SK-N-SH (cell line): Measurements from ENCODE around the gene ARPC4.

Experiments
- IRF3 ChIP-seq: fragments of 150-350 bp; IDR thresholded peaks from 2 replicates; pipeline ENCODE4 v1.6.1; 2016; ENCODE audit warnings: mild to moderate bottlenecking, low read depth, low read length
- USF2 ChIP-seq: fragments of 150-350 bp; IDR thresholded peaks from 2 replicates; pipeline ENCODE4 v1.6.1; 2017; ENCODE audit warnings: antibody characterized with exemption, low read length, low read depth, borderline replicate concordance
- YY1 ChIP-seq: IDR thresholded peaks from 2 replicates; pipeline ENCODE4 v1.4.0; 2012; ENCODE audit warnings: low read depth, mild to moderate bottlenecking

DNA sequence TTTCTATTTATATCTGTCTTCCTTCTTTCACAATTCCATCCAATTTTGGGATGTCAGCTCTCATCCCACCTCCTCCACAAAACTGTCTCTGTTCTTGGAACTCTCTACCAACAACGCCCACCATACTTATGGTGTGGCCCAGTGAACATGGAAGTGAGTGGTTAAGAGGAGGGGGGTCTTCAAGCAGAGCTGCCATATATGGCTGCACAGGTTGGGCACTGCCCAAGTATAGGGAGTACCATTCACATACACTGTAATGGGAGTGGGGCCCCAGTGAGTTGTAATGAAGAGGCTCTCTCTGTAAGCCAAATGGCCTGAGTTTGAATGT, 15.2 kb upstream of the ARPC4 start:
- no peak for TF ChIP-seq IRF3
- TF ChIP-seq YY1 = no peak
- no peak for TF ChIP-seq USF2
